Skin of body (tissue), 2 donors: Measurements from ENCODE around the gene FXYD6. TPM values are rescaled to one million over a fixed set of nuclear protein-coding genes. Genes with fewer than 3 reads are reported as not detected.
A peak's percentile ranks its signal among the peaks of the same experiment; 100 is the strongest.

Source experiments
- DNase-seq: peaks from one replicate; lab custom pipeline; 2025; lab: John Stamatoyannopoulos, UW
- total RNA-seq: library from RNA; depleted of rRNA; stranded (reverse); fragments of >200 nt; gene quantifications from one replicate; pipeline ENCODE4 v1.2.3, GENCODE V29; 2014

The FXYD6 gene
- total RNA-seq, 1 donor from 2014 or later = 30.3 TPM

DNA sequence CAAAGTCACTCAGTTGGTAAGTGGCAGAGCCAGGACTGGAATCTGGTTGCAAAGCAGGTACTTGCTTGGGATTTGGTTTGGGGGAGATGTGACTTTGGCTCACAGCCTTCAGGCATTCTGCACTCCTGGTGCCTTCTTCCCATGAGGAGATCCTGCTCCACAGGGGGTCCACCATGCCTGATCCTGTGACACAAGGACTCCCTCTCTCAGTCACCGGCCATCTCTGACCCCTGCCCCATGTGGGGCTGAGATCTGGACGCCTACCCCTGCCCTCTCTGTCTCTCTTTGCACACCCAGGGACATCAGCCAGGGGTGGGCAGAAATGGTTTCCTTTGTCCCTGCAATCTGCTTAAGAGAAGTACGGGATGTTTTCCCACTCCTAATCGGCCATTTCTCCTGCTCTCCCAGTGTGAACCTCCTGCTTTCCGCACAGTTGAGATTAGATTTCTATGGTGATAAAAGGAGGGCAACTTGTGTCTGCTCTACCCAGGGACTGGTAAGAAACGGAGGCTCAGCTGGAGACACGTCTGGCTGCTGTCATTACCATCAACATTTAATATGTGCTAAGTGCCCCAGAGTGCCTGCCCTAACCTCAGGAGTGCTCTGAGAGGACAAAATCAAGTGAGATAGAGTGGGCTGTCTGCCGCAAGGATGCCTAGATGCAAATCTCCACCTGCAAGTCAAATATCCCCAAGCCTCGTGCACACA is 11.1 kb upstream of the FXYD6 start:
- DNase-seq = no peak

DNA sequence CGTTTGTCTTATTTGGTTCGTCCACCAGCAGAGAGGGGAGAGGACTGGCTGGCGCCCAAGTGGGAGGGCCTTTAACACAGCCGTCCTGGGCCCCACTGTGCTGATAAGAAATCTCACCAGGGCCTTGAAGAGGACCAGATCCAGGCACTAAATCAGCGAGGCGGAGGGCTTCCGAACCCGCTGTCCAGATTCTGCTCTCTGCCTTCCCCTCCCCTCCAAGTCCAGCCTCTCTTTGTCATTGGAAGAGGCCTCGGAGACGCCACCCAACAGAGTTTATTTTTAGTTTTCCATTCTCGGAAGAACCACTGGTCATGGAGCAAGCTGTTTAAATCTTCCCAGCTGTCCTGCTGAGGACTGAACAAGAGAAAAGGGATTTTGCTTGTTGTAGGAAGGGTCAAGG is 9.3 kb upstream of the FXYD6 start:
- peak; percentile 86 for DNase-seq

DNA sequence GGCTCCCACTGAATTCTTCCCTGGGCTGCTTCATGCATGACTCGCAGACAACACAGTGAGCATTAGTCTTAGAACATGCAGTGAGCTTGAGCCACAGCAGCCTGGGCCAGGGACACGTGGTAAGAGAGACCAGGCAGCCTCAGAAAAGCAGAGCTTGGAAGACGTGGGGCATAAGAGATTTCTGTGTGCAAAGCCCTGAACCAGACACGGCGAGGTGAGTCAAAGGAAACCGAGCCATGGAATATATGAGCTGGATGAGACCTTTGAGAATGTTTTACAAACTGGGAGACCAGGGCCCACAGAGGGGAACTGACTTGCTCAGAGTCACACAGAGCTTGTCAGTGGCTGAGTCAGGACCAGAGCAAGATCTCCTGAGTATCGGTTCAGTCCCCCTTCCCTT is 8.5 kb upstream of the FXYD6 start:
- DNase-seq = no peak

DNA sequence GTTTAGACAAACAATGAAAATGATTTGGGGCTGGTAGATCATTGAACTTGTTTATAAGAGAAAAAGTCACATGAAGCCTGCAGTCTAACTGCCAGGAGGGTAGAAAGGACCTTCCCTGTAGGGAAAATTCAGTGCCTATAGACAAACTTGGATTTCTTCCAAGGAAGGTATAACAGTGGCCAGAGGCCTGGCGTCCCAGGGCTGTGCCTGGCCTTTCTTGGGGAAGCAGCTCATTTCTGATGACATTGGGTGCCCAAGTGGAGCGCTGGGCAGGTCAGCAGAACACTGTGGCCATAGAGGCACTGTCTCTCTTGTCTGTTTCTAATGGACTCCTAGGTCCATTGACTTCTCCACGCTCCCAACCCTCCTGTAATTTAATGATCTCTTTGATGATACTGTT is 6.6 kb upstream of the FXYD6 start:
- no peak for DNase-seq

DNA sequence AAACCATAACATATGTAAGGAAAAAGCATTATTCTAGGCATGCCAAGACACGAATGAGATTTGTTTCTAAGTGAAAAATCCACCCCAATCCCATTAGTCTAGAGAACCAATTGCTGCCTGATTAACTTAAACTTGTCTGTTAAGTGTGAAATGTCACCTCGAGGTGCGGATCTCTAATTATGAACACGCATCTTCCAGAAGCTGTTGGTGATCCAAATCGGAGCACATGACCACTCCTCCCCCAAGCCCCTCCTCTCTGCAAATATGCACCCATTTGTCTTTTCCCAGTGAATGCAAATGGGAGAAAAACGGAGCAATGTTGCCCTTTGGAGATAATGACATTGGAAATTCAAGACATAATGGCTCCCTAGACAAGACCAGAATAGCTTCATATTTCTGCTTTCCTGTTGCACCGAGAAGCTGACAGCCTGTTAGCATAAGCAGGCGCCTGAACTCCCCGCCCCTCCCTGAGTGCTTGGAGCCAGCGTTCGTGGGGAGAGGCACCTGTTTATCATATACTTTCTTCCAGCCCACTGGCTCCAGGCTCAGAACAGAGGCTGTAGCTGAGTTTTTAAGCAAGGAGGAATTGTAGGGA is 6.0 kb upstream of the FXYD6 start:
- no peak for DNase-seq

DNA sequence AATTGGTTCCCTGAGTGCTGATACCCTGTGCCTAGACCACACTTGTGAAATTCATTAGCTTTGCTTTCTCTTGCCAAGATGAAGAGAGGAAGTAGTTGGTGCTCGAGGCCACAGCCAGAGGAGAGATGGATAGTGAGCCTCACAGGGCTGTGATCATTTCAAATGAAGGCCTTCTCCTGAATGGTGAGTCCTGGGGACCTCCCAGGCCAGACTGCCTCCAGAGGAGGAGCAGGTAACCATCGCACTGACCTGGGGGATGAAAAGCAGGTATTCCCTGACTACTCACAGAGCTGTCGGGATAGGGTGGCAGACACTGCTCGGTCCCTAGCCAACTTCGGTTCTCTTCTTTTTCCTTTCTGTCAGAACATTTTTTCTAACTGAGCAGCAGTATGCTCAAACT is 4.8 kb upstream of the FXYD6 start:
- no peak for DNase-seq

DNA sequence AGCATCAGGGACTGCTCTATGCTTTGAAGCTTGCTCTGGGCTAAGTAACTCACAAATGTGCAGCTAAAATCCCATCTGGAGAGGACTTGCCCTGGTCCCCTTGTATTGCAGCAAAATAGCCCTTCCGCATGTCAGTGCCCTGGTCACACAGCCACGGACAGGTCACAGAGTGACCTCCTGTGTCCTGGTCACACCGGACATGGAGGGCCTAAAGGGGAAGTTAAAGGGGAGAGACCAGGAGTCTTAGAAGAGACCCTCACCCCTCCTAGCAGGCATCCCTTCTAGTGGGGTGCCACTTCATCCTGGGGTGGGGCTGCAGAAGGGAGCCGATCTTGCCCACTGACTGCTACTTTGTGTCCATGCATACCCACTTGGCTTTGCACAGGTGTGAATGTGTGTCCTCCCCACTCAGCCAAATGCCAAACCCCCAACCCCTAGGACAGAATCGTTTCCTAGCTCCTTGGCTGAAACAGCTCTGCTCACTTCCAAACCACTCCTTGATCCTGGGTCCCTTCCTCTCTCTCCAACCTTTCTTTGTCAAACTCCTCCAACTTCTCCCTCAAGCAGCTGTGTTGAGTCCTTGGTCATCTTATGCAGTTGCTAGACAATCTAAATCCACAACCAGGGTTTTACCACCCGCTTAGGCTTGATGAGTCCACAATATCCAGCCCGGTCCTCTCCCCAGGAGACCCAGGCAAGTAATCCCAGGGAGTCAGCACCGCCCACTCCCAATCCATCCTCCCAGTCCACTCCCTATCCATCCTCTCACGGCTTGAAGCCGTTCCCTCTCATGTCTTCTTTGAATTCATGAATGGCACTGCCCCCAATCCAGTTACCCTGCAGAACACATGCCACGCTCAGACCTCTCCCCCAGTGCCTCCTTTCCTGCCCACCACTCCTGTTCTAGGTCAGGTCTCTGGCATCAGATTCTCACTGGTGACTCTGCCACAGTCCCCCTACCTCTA is 3.3 kb upstream of the FXYD6 start:
- no peak for DNase-seq

DNA sequence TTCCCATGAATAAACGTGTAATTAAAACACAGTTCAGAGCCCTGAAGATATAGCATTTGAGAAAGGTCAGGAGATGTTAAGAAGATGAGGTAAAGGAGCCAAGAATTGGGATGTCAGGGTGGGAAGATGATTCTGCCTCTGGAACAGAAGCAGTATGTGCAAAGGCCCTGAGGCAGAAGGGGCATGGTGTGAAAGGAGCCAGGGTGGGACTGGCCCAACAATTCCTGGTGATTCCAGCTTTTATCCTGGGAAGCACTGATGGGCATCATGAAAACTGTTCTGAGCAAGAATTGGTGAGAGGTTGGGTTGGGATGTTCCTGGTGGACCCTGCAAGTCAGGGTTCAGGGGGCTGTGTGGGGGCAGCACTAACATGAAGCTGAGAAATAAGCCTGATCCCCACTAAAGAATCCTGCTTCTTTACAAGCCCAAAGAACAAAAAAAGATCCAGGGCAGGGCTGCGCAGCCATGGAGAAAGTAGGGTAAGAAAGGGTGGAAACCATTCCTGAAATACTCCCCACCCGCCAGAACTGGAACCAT is 2.5 kb upstream of the FXYD6 start:
- DNase-seq = no peak

DNA sequence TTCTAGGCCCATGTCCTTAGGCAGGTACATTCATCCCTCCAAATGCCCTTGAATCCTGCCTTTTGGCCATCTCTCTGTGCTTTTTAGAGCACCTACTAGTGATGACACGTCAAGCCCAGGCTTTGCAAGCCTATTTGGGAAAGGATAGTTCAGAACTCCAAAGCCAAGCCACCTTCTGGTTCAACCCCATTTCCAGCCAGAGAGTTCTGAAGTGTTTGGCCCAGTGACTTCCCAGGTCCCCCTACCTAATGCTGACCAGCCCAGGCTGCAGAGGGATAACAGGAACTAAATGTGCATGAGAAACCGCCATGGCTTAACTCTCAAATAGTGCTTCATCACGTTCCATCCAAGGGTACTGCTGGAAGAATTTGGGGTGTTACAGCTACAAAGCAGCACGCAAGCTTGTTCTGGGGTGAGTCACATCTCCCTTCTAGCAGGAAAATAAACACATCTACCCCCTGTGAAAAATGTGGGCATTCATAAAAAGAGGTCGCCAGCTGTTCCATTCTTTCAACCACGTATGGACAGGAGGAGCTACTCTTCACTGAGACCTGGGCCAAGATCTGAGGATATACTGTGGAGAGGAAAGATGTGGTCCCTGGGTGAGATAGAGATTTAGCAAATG is 2.0 kb upstream of the FXYD6 start:
- no peak for DNase-seq

DNA sequence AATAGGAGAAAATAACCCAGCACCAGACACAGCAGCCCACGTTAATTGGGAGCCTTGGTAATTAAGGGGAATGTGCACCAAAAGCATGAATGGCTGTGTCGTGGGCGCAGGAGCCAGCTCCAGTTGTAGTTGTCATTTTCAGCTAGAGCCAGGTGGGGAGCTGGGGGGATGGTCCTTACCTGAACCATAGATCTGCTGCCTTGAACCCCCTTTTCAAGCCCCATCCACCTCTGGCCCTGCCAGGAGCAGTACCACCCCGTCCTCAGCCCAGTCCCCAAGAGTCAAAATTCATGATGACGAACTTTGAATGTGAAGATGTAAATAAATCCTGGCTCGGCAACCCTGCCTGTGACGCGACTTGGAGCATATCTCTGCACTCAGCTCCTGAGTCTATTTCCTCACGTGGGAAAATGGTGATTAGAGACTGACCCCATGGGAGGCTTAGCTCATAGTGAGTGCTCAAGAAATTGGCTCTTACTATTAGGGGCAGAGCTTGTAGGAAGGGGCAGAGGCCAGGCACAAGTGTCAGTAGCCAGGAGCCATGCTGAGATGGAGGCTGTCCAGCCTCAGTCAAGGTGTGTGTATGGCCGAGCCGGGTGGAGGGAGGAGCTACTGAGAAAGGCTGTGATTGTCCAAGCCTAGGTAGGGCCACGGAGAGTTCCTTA is 794 bp upstream of the FXYD6 start:
- peak; percentile 27 for DNase-seq

DNA sequence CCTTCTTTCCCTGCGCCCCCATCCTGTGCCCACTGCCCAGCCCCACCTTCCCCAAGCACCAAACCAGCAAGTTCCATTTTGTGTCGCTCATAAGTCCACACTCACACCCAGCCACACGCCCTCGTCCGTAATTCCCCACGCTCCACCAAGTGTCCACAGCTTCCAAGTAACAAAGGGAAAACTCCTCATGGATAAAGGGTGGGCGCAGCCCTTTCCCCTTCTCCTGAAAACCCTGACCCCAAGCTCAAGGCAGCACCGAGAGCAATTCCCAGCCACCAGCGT is 458 bp downstream of the FXYD6 start:
- no peak for DNase-seq

DNA sequence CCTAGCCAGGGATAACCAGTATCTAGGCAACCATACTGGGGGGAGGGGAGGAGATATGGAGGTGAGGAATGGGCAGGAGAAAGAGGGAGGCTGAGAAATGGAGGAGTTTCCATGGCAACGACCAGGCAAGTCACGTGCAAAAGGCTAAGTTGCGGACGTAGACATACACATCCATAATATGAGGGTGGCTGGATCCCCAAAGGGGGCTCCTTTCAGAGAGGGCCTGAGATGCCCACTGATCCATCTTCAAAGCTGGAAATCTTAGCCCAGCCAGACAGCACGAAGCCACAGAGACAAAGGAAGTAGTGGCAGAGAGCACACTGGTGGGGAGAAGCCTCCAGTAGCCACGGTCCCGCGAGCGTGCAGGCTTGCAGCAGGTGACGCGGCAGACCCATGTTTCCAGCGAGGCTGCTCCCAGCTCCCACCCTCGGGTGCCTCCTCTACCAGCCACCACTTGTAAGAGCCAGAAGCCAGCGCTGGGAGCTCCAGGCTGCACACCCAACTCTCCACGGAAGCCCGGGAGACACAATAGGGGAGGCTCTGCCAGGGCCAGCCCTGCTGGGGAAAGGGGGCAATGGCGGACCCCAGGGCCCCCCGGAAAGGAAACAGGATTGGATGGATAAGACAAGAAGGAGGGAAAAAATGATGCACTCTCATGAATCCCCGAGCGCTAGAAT is 938 bp downstream of the FXYD6 start:
- no peak for DNase-seq

DNA sequence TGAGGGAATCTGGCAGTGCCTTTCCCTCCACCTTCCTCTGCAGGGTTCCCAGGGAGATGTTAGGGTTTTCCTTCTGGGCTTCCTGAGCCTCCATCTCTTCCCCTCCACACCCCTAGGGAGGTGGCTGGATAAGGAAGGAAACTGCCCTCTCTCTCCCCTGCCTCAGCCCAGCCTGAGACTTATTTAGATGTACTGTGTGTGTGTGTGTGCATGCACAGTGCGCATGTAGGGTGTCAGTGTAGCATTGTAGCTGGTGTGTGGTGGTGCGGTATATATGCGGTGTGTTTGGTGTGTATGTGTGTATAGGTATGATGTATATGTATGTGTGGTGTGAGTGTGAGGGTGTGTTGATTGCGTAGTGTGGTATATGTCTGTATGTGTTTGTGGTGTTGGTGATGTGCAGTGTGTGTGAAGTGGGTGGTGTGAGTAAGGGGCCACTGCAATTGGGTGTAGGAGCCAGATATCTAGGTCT is 1.5 kb downstream of the FXYD6 start:
- no peak for DNase-seq

DNA sequence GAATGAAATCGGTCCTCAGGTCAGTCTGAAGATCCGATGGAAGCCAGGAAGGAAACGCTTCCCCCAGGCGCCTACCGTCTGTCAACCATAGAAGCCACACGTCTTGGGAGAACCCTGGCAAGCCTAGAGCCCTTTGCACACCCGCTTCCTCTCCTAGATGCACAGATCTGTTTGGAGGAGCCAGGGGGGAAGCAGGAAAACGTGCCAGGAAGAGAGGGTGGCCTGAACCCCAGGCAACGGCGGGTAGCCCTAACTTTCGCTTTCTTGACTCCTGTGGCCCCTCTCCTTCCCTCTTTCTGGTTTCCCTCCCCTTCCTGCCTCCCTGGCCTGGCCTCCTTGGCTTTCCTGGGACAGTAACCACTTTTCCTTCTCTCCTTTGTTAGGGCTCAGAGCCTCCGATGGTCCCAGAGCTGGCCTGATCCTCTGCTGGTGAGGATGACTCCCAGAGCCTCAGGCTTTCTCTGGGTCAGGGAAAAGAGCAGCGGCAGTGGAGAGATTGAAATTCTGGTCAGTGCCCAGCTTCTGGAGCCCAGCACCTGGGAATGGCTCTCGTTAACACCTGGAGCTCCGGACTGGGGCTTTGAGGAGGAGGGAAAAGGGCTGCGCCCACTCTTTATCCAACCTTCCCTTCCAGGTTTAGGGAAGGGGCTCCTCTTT is 2.1 kb downstream of the FXYD6 start:
- DNase-seq = no peak

DNA sequence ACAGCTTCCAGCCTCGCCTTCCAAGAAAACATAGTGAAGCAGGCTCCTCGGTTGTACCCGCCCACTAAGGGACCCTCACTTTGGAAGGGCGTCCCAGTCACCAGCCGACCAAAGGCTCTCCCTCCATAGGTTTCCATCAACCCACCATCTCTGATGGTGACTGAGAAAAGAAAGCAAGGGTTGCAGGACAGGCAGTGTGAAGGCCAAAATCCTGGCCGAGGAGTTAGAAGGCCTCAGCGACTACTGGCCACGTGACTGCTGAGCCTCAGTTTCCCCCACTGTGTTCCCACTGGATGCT is 2.7 kb downstream of the FXYD6 start:
- no peak for DNase-seq

DNA sequence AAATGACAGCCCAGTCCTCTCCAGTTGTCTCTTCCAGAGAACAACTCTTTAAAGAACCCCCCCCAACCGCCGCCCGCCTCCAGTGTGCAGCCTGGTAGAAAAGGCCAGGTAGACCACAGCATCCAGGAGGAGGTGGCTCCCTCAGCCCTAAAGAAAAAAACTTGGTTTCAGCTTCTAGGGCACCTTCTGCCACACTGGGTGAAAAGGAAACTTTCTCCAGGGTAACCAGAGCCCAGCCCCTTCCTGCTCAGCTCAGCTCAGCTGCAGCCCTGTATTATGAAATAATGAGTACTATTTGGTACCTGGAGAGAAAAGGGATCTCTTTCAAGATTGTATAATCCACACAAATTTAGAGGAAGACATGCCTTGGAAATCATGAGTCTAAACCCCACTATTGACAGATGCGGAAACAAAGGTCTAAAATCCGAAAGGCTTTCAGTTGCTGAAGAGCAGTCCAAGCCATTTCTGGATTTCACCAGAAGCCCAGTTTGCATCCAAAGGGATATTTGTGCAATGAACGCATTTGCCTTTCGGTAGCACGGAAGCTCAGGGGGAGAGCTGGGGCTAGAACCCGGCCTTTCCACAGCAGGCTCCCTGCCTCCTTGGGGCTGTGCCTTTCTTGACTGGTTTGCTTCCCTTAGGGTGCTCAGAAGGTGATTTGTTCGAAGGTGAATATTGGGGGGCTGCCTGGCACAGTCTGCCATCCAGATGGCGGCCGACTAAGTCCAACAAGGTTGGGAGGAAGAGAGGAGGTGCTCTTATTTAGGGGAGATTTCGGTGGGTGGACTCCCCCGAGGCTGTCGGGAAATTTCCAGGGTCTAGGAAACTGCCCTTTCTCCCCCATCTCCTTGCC is 3.3 kb downstream of the FXYD6 start:
- no peak for DNase-seq

DNA sequence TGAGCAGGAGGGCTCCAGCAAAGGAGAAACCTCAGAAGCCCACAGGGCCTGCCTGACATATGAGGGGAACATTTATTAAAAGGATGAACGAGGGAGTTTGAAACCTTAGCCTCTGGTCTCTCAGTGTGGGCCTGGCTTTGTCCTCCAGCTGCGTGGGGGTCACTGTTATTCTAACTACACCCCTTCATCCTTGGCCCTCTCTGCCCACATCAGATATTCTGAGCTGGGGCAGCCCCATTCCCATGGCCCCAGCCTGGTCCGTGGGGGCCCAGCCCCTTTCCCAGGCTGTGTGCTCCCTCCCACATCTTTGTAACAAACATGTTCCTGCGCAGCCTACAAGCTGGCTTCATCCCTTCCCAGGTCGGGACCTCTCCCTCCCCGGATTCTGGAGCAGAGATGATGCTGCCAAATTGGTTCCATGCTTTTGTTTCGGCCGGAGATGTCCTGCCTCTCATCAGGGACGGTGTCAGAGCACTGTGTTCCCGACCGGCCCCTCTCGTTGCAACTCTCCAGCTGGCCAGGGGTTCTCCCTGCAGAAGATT is 4.0 kb downstream of the FXYD6 start:
- no peak for DNase-seq

DNA sequence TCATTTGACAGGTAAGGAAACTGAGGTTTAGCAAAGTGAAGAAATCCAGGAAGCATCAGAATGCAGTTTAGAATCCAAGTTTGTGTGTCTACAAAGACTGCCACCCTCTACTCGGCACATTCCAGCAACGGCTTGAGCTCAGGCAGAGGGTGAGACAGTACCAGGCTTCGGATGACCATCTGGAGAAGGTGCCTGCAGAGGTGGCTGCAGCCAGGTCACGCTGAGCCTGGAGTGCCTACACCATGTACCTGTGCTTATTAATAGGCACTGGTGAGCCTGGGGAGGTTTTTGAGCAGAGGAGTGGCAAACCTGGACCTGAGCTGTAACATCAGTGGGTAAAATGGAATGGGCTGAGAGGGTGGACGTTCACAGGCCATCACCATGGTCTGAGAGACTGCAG is 4.7 kb downstream of the FXYD6 start:
- DNase-seq = no peak

DNA sequence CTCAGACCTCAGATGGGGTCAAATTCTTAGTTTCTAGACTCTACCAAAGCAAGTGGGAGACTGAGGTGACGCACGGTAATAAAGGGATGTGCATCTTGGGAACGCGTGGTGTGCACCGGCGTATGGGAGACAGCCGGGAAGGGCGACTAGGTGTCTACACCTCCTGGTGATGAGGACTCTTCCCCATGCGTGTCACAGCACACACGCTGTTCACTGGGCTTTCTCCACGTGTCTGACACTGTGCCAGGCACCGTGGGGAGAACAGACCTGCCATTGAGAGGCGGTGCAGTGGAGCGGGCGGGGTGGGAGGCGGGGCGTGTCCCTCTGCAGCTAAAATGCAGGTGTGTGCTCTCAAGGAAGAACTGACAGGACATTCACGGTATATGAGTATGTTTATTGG is 5.3 kb downstream of the FXYD6 start:
- no peak for DNase-seq
